Measurements from ENCODE around the gene OXSR1.

- TF ChIP-seq CTCF (IDR thresholded peaks at IDR 0.05 in 8 of 11, conservative IDR thresholded peaks at IDR 0.05 in 3 of 11) (no peak), POLR2AphosphoS5 (IDR thresholded peaks at IDR 0.05) (no peak), POLR2A (IDR thresholded peaks at IDR 0.05) (no peak)
These were observed 63.7 kb downstream of the OXSR1 start for GRCh38 chr3:38229036-38229435.

All from spleen (tissue), 7 donors.